ENCODE results near the gene LRP6.
"Not testable (repeated sequence)": the region's sequence is repeated elsewhere in the genome, so short reads cannot be mapped to it uniquely, and the experiment has no call there.

Gene LRP6

GRCh38 chr12:12265571-12266388 lies 1.1 kb downstream of the LRP6 start:
- DNase-seq (ENCODE audit: low spot score) = peak; percentile 10

- DNase-seq (ENCODE audit: low spot score) = no peak
Measured at GRCh38 chr12:12265035-12265434, 1.8 kb downstream of the LRP6 start.

GRCh38 chr12:12263909-12264308 lies 2.9 kb downstream of the LRP6 start:
- DNase-seq (ENCODE audit: low spot score) = no peak

GRCh38 chr12:12256291-12256757 lies 10.5 kb downstream of the LRP6 start:
- DNase-seq (ENCODE audit: low spot score) = not testable (repeated sequence)

GRCh38 chr12:12254553-12254952 lies 12.3 kb downstream of the LRP6 start:
- DNase-seq (ENCODE audit: low spot score) = no peak

GRCh38 chr12:12249216-12250050 lies 17.4 kb downstream of the LRP6 start:
- DNase-seq (ENCODE audit: low spot score) = no peak

GRCh38 chr12:12247584-12247983 lies 19.3 kb downstream of the LRP6 start:
- DNase-seq (ENCODE audit: low spot score) = no peak

- DNase-seq (ENCODE audit: low spot score) = no peak
Measured at GRCh38 chr12:12244341-12244740, 22.5 kb downstream of the LRP6 start.

GRCh38 chr12:12240662-12241340 lies 26.0 kb downstream of the LRP6 start:
- no peak for DNase-seq (ENCODE audit: low spot score)

- no peak for DNase-seq (ENCODE audit: low spot score)
Measured at GRCh38 chr12:12239127-12239526, 27.7 kb downstream of the LRP6 start.

- no peak for DNase-seq (ENCODE audit: low spot score)
Measured at GRCh38 chr12:12238605-12239004, 28.2 kb downstream of the LRP6 start.

GRCh38 chr12:12236896-12237295 lies 29.9 kb downstream of the LRP6 start:
- no peak for DNase-seq (ENCODE audit: low spot score)

- DNase-seq (ENCODE audit: low spot score) = no peak
Measured at GRCh38 chr12:12230275-12230674, 36.6 kb downstream of the LRP6 start.

- no peak for DNase-seq (ENCODE audit: low spot score)
Measured at GRCh38 chr12:12229556-12230092, 37.2 kb downstream of the LRP6 start.

GRCh38 chr12:12228402-12228801 lies 38.4 kb downstream of the LRP6 start:
- DNase-seq (ENCODE audit: low spot score) = no peak

- DNase-seq (ENCODE audit: low spot score) = no peak
Measured at GRCh38 chr12:12226187-12226586, 40.7 kb downstream of the LRP6 start.

- no peak for DNase-seq (ENCODE audit: low spot score)
Measured at GRCh38 chr12:12224240-12224940, 42.5 kb downstream of the LRP6 start.

- no peak for DNase-seq (ENCODE audit: low spot score)
Measured at GRCh38 chr12:12221560-12221959, 45.3 kb downstream of the LRP6 start.

GRCh38 chr12:12219664-12220063 lies 47.2 kb downstream of the LRP6 start:
- DNase-seq (ENCODE audit: low spot score) = no peak

- DNase-seq (ENCODE audit: low spot score) = no peak
Measured at GRCh38 chr12:12217018-12217359, 49.9 kb downstream of the LRP6 start.

- DNase-seq (ENCODE audit: low spot score) = no peak
Measured at GRCh38 chr12:12216349-12217017, 50.4 kb downstream of the LRP6 start.

Data from hematopoietic multipotent progenitor cell treated with erythropoietin and hydrocortisone succinate and interleukin-3 and kit ligand, for 17 days (in vitro differentiated cells).